ENCODE results near the gene ACTL6B.
A peak's percentile ranks its signal among the peaks of the same experiment; 100 is the strongest.

The ACTL6B gene

DNA sequence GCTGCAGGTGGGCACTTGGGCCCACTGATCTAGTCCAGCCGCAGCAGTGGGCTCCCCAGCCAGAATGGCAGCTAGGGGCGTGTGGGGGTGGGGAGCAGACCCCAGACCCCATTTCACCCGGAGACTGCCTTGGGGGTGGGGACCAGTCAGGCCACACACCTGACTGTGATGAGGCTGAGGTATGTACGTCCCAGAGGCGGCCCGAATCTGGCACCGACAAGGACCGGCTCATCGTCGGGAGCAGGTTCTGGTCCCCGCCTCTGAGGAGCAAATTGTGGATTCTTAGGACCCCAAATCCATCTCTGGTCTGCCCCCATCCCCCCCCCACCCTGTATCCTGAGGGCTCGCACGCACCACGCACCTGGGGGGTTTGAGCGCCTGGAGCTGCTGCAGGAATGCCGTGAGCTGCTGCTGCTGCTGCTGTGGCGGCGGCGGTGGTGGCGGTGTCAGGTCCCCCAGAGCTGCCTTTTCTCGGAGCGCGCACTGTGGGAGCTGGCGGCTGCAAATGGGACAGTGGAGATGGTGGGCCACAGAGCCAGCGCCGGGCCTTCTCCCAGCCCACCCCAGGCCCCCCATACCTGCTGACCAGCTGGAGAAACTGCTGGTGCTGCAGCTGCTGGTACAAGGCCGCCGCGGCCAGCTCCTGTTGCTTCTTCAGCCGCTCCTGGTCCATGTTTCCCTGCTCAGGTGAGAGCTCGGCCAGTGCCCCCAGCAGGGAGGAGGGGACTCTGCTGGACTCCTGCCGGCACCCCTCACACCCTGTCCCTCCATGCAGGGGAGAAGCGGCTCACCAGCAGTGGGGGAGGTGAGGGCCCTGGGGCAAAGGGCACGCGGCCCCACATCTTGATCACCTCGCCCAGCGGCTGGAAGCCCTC lies 27.6 kb upstream of the ACTL6B start:
- FAIRE-seq: no peak

DNA sequence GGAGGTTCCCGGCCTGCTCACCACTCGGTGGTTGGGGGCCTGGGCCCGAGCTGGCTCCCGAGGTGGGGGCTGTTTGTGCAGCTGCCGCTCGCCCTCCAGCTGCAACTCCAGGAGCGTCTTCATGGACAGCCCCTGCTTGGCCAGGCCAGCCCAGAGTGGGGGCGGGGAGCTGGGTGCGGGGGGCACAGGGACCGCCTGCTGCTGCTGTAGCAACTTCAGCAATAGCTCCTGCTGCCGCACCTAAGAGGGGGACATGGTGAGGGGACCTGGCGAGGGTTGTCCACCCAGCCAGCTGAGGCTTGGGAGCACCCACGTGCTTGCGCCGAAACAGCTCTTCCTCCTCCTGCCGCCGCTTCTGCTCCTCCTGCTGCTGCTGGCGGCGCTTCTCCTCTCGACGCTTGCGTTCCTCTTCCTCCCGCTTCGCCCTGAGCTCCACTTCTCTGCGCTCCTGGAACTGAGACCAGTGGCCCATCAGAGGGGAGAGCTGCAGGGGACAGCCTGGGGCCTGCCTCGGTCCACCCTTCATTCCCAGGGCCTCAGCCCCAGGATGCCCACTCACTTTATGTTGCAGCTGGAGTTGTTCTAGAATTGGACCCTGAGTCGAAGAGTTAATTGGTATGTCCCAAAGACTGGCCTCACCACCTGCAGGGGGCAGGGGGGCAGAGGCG lies 26.9 kb upstream of the ACTL6B start:
- no peak for FAIRE-seq

GRCh38 chr7:100682228-100682741 lies 26.0 kb upstream of the ACTL6B start:
- no peak for FAIRE-seq

- FAIRE-seq: no peak
These were observed 25.4 kb upstream of the ACTL6B start for GRCh38 chr7:100681491-100682227.

GRCh38 chr7:100680576-100681271 lies 24.5 kb upstream of the ACTL6B start:
- FAIRE-seq: no peak

DNA sequence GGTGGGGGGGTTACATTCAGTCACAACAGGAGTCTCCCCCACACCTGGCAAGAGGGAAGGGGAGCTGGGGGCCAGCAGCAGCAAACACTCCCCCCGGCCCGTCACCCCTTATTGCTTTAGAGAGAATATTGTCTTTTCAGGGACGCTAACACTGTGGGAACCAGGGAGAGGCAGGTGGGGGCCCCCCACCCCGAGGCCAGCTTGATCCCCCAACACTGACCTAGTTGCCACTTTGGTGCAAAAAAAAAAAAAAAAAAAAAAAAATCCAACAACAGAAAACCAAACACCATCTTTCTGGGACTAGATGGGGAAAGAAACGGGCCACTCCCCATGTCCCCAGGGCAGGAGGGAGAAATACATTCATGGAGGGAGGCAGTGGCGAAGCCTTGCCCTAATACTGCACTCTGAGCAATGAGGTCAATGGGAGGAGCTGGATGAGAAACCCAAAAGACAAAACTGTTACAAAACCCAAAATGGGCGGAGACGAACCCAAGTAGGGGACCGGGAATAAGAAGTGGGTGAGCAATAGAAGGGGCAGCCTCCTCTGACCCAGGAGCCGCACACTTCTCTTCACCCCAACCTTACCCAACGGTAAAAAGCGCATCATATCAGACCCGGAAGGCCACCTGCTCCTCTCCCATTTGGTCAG lies 23.8 kb upstream of the ACTL6B start:
- peak; percentile 96 for FAIRE-seq

DNA sequence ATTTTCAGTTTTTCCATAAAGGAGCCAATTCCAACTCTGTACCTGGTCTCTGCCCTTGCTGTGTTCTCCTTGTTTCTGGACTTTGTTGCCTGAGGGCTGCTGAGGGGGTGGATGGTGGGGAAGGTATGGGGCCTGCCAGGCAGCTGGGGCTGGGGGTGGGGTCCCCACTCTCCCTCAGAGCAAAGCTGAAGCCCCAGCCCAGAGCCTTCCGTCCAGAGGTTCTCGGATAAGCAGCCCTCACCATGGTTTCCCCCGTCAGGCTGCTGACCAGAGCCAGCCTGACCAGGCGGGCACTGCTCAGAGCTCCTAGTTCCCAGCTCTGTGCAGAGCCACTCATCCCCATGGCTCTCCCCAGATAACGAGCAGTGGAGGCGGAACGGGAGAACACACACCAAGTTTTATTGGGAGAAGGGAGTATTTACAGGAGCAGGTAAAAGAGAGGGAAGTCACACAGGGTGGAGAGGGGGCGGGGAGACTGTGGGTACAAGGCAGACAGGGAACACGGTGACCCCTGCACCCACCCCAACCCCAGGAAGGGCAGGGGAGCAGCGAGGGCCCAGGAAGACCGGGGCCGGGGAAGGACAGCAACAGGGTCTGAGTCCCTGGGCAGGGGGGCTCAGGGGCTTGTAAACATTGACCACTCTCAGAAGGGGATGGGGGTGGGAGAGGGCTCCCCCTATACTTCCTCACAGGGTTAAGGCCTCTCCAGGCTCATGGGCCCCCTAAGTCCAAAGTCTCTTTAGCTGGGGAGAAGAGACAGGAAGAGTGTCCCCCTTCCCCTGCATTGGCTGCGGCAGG lies 23.1 kb upstream of the ACTL6B start:
- peak; percentile 78 for FAIRE-seq

DNA sequence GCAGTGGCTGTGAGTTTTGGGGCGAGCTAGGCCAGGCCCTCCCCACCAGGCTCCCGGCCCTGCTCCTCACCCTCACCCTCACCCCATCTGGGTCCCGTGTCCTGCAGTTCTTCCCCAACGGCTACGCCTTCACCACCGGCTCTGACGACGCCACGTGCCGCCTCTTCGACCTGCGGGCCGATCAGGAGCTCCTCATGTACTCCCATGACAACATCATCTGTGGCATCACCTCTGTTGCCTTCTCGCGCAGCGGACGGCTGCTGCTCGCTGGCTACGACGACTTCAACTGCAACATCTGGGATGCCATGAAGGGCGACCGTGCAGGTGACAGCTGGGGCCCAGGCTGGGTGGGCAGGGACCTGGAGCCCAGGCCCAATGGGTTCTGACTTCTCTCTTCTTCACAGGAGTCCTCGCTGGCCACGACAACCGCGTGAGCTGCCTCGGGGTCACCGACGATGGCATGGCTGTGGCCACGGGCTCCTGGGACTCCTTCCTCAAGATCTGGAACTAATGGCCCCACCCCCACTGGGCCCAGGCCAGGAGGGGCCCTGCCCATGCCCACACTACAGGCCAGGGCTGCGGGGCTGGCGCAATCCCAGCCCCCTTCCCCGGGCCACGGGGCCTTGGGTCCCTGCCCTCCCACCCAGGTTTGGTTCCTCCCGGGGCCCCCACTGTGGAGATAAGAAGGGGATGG lies 22.2 kb upstream of the ACTL6B start:
- FAIRE-seq: no peak

GRCh38 chr7:100677308-100678267 lies 21.3 kb upstream of the ACTL6B start:
- no peak for FAIRE-seq

- no peak for FAIRE-seq
These were observed 20.5 kb upstream of the ACTL6B start for GRCh38 chr7:100676501-100677306.

- FAIRE-seq: peak; percentile 79
These were observed 19.5 kb upstream of the ACTL6B start for GRCh38 chr7:100675581-100676350.

- FAIRE-seq: no peak
These were observed 18.8 kb upstream of the ACTL6B start for GRCh38 chr7:100675105-100675451.

DNA sequence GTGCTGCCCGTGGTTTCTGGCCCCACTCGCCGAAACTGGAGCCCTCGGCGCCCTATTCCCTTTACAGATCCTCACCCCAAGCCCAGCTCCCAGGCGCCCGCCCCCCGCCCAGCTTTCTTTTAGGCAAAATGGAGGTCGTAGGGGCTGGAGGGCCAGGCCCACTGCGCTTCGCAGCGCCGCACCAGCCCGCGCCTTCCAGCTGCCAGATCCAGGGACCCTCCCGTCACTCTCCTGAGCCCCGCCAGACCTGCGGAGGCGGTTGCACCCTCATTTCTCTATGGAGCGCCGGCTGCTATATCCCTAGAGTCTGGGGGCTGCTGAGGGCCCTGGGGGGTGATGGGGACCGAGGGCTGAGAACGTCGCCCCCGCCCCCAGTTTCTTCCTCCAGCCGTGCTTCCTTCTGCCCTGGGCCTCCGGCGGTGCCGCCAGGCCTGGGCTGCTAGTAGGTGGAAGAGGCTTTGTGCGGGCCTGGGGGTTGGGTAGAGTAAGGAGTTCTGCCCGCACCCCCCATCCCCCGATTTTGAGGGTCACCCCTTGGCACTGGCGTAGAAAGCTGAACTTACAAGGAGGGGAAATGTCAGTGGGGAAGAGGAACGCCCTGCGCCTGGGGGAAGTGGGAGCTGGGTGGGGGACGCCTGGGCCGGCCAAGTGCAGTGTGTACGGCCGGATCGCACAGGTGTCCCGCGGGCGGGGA lies 18.3 kb upstream of the ACTL6B start:
- no peak for FAIRE-seq

- no peak for FAIRE-seq
These were observed 17.7 kb upstream of the ACTL6B start for GRCh38 chr7:100673942-100674410.

DNA sequence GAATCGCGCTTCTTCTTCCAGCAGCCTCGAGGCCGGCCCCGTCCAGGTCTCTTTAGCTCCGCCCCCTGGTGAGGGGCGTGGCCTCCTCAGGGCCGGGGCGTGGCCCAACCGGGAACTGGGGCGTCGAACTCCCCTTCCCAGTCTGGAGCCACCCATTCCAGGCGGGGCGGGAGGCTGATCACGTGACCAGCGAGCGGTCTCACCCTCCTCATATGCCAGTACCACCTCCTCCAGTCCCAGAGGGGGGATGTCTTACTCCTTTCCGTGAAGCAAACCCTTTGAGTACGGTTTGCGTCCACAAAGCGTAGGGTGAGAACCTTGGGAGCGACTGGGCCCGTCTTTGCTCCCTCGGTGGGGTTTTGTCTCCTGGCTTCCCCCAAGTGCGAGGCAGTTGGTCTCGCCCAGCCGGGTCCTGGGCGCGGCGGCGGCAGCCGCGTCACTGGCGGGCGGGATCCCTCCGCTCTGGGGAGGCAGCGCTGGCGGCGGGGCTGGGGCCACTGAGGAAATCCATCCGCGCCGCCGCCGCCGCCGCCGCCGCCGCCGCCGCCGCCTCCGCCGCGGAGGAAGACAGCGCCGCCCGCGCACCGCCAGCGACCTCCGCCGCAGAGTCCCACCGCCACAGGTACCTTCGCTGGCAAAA lies 17.2 kb upstream of the ACTL6B start, which contains the start of gene GNB2:
TSS of gene GNB2 (plus strand) at position 439 of the 640 bp plus-strand sequence. CDS start 2,526 bp downstream, outside the sequence.
- peak; percentile 98 for FAIRE-seq

All from G401.6 (cell line).